HG02852 (cell line): ENCODE measurements around the gene IRS2.

Experiments used
- ATAC-seq: cut with Tn5 transposase; IDR thresholded peaks from one replicate; pipeline ENCODE4 v1.9.1; 2021; ENCODE audit warnings: mild to moderate bottlenecking, moderate library complexity; ENCODE audit not compliant: unreplicated experiment

Gene IRS2

GRCh38 chr13:109780845-109781383 lies 5.5 kb downstream of the IRS2 start:
- no peak for ATAC-seq

DNA sequence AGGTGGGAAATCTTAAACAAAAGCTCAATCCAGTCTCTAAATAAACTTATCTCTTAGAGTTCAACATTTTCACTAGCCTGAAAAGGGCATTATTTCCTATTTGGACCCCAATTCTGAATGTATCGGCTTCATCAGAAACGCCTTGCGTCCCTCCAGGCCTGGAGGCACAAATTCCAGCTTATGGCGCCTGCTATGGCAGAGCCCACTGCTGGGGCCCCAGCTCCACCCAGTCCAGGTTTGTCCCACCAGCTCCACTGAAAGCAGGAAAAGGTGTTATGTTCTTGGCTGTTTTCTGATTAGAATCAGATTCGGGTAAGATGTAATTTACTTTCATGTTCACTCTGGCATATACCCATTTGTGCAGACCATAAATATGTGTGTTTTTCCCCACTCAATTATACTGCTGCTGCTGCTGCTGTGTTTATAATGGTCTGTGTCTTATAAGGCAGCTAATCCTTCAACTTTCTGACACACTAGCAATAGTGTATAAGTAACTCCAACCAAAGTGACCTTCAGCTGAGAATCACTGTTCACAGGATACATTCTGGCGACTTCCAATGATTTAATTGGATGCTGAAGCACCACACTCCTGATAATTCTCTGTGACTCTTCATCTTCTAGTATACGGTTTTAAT lies 6.4 kb downstream of the IRS2 start:
- no peak for ATAC-seq

DNA sequence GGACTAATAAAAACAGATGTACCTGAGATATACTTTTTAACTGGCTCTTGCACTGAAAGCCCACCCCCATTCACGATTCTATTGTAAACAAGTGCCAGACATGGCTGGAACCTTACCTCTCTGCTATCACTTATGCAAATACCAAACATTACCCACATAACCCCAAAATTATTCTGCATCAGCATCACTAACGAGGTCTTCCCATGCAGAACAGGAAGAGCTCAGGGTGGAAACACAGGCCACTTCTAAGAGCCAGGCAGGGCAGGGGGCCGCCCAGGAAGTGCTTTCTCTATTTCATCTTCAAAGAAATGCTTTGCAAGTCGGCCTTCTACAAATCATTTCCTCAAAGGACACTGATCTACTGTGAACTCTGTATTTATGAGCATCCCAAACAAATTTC lies 7.3 kb downstream of the IRS2 start:
- no peak for ATAC-seq

- ATAC-seq = no peak
Measured at GRCh38 chr13:109778102-109778542, 8.3 kb downstream of the IRS2 start.

GRCh38 chr13:109776575-109776974 lies 9.8 kb downstream of the IRS2 start:
- no peak for ATAC-seq

GRCh38 chr13:109773786-109774185 lies 12.6 kb downstream of the IRS2 start:
- no peak for ATAC-seq

DNA sequence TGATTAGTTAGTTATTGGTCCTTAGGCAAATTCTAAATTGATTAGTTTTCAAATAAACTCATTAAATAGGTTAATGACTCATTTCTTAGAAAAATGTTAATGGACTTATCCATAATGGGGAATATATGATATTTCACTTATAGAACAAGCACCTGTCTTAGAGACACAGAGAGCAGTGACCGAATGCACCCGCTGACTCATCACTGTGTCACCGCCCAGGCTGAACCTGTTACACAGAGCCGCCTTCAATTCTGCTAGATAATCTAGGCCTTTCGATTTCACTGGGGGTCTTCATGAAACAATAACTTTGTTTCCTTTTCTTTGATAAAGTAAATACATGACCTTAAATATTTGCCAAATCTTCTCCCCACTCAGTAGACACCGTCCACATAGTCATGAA lies 13.1 kb downstream of the IRS2 start:
- ATAC-seq = no peak

GRCh38 chr13:109771926-109772325 lies 14.5 kb downstream of the IRS2 start:
- ATAC-seq = no peak

DNA sequence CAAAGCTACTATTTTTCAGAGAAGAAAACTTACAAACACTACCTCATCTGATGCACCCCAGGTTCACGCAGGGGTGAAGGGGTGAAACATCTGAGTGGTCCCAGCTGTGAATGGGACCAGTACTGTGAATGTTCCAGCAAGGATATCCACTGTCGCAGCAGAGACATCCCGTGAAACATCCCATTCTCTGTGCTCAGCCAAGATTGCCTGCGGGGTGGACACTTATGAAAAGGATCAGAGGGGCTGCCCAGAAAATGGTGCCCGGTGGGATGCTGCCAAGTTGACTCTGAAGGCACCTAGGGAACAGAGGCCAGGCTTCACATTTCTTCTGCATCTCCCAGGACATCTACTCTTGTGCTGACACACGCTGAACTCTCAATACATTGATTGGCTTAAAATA lies 15.9 kb downstream of the IRS2 start:
- ATAC-seq = no peak

DNA sequence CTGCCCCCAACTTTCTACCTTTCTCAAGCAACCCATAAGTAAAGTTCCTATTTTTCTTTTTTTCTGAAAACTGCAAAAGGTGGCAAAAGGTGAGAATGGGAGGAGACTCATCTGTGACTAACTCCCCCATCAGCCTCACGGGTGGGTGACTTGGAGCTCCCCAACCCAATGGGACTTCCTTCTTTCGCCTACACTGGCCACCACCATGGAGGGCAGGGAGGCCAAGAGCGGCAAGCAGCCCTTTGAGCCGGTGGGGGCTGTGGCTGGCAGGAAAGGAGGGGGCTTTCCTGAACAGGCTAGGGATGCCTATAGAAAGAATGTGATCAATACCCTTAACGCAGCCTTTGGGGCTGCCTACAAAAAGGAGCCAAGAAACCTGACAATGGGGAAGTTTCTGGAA lies 16.5 kb downstream of the IRS2 start:
- no peak for ATAC-seq

GRCh38 chr13:109769275-109769674 lies 17.1 kb downstream of the IRS2 start:
- no peak for ATAC-seq

DNA sequence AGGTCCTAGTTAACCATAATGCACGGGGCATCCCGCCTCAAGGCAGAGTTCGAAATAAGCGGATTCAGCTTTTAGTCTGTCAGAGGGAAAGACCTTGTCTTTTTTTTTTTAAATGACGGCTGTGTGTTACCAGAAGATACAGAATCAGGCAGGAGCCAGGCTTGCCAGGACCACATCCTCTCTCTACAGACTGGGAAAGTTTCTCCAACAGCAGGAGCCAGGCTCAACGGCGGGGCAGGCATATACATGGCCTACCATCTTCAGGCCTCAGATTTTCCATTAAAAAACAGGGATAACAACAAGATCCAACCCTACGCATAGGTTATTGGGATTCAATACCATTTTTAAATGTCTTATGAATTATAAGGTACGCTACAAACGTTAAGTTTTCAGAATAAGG lies 17.8 kb downstream of the IRS2 start:
- ATAC-seq = no peak

DNA sequence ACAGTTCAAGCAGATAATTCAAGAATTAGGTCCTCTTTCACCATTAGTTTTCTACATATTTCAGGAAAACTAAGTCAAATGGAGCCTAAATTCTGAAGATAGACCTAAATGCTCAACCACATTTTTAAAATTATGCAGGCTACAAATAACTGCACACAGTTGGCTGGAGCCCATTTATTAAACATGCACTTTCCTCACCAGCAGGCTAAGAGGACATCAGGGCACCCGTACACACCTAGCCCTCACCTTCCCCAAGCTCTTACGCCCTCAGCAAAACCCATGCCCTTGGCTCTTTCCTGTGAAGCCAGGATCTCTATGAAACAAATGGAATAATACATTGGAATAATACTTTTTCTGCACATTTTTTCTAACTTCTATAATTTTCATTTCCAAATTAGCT lies 18.2 kb downstream of the IRS2 start:
- no peak for ATAC-seq

GRCh38 chr13:109767023-109767422 lies 19.4 kb downstream of the IRS2 start:
- no peak for ATAC-seq

DNA sequence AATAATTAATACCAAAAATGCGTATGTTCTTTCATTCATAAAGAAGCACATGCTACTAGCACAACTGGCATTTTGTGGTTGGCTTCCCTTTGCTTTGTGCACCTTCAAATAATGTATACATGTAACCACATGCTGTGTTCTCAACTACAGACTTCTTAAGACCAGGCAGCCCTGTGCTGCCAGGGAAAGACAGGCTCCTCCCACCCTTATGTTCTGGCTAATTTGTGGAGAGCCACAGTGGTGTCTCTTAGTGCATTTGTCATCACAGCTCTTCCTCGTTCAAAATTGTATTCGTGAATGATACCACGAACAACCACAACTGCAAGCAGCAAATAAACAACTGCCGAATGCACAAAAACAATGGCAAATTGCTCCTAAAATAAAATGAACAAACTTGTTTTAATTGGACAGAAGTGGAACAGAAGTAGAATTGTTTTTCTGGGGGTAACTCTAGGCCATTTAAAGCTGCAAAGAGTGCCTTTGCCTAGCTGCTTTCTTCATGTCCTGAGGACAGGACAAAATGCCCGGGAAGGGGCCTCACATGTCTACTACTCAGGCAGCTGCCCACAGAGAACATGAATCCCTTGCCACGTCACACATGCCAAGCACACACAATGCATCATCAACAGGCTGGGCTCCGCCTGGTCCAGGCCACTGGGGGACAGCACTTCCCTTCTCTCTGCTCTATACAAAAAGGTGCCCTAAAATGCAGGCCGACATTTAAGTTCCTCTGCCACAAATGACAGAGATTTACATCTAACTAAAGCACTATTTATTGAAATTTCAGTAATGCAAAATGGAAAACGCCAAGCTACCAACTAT lies 21.7 kb downstream of the IRS2 start:
- no peak for ATAC-seq

DNA sequence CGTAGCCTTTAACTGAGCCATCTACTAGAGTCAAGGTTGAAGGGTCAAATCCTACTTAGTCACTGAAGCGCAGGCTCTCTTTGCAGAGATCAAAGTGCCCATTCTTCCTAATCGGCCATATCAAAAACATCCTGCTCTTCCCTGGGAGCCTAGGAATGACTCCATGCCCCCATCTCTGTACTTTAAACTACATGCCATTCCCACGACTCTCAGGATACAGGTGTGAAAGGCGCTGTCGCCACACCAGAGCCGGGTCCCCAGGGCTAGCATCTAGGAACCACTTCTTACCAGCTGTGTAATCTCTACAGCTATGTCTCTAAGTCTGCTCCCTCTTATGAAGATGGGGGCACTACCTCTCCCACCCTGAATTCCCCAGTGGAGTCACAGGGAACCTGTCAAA lies 22.3 kb downstream of the IRS2 start:
- no peak for ATAC-seq

DNA sequence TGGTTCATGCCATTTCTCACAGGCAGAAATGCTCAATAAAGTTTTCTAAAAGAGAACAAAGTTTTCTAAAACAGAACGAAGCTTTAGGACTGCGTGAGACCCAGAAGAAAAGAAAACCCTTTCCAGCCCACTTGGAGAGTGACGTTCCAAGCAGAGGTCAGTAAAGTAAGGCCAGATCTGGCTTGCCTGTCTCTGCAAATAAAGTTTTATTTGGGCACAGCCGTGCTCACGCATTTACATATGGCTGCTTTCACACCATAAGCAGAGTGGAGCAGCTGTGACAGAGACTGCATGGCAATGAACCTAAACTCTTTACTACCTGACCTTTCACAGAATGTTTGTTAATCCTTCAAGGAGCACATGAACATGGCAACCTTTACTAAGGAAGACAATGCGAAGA lies 23.6 kb downstream of the IRS2 start:
- ATAC-seq = no peak

DNA sequence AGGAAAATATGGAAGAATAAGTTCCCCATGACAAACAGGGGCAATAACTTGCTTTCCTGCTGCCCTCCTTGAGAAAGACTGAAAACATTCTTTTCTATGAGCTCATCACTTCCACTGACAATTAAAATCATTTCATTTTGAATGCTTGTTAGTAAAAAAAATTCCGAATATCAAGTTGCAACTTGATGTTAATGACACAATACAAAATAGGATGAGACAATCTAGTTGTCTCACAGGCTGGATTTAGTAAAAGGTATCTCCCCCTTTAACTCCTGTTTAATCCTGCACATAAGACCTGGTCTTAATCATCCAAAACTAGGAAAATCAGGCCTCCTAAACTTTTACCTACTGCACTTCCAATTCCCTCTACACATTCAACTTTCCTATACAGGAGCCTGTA lies 24.7 kb downstream of the IRS2 start:
- ATAC-seq = no peak

- ATAC-seq = no peak
Measured at GRCh38 chr13:109760951-109761350, 25.4 kb downstream of the IRS2 start.

DNA sequence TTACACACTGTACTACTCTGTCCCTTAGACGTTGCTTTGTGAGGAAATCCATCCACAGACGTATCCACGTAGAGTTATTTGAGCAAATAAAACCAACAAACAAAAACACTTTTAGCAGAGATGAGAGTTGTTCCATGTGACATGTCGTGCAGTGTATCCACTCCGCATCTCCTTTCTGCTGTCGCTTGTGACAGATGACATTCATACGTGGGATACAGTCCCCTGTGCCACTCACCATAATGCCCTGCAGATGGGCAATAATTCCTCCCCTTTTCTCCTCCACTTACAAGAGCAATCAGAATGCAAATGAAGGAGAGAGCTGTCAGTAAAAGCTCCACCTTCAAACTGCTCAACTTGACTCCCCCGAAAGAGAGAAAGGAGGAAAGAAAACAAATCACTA lies 26.0 kb downstream of the IRS2 start:
- no peak for ATAC-seq

DNA sequence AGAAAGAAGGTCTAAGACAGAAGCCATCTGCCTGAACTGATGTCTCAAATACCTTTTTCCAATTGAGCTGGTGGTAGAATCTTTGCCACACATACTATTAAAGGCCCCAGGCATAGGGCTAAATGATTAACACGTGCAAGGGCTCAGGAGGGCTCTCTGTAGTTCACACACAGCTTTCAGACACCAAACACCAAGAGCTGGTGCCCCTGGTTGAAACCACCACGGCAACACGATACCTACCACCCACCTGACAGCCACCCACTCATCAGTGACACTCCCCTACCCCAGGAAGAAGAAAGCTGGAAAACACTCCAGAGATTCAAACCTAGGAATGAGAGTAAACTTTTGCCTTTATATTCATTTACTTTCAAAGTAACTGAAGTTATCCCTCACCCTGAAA lies 26.8 kb downstream of the IRS2 start:
- ATAC-seq = no peak

DNA sequence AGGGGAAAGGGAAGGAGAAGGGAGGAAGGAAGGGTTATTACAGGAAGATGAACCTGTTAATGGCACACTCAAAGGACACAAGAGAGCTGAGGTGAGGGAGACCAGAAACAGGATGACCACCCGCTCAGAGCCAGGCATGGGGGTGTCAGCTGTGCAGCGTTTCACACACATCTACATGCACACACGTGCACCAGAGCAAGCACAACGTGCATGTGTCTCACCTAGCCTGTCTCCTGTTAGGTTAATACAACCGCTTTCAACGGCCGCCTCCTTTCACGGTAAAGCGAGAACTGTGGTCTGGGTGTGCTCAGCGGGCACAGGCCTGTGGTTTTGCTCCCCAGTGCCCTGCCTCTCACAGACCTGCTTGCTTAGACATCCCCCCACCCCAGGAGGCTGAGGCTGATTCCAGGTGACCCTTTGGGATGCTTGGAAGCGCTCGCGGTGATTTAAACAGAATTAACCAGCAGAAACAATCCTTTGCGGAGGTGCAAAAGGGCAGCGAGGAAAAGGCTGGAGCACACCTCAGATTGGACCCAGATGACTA lies 27.4 kb downstream of the IRS2 start:
- ATAC-seq = no peak
